Activated T-cell treated with anti-CD3 and anti-CD28 coated beads, Interleukin-2, amount 50 U/mL, for 1 hour (primary cell): Measurements from ENCODE around the gene CMTM5.

Experiments used
- DNase-seq: peaks from one replicate; pipeline ENCODE4 v3.0.0-alpha.2; 2020

The CMTM5 gene, protein sequence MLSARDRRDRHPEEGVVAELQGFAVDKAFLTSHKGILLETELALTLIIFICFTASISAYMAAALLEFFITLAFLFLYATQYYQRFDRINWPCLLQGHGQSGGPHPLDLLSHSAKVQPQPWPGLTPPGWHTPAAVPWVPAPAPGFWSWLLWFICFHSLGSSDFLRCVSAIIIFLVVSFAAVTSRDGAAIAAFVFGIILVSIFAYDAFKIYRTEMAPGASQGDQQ

DNA sequence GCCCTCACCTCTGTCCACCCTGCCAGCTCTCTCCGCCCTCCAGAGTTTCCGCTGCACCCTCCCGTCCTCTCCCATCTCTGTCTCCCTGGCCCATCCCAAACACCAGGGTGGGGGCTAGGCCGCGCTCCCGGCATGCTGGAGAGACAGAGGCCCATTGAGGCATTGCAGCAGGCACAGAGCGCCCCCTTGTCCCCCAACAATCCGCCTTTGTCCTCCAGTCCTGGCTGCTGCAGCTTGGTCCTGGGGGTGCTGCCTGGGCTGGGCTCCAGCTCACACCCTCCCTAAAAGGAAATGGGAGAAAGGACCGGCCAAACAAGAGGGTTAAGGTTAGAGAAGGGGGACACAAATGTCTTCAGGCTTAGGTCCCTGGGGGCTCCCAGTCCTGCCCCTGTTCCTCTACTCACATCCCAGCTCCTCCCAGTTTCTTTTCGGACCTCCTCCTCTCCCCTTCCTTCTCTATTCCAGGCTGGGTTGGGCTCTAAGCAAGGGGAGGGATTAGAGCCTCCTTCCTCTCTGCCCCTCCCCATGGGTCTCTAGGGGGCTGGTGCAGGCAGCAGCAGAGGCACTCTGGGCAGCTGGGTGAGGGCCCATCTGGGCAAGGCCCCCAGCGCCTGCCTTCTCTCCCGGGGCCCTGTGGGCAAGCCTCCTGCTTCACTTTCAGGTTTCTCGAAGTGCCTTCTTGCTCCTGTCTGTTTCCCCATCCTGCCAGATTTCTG, at the start of gene CMTM5:
CMTM5 (plus strand) TSS at position 565 of the 716 bp plus-strand sequence. CDS start 206 bp downstream, outside the sequence.
- DNase-seq, result no peak

DNA sequence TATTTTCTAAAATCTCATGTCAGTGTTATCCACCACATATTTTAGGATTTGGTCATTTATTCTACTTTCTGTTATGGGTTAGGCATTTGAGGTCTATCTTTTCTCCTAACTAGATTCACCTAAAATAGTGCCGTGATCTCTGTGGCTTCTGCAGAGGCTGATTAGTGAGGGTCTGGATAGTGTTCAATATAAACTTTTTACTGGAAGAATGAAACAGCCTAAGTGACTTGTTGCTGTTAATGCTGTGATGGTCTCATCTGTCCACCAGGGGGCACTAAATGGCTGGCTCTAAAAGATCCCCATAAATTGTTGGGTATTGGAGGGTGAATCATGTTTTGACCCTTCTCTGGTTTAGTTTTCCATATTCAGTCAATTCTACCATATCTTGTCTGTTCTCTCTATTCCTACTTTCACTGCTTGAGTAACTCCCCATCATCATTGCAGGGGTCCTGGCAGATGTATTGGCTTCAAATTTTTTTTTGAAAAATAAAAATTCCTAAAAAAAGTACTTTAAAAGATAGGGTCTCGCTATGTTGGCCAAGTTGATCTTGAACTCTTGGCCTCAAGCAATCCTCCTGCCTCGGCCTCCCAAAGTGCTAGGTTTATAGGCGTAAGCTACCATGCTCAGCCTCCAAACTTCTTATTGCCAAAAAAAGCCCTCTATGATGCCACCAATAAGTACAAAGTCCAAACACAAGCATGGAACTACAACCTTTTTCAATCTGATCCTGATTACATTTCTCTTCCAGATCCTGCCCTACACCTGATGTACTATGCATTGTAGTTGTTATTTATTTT, 48.7 kb upstream of the CMTM5 start:
- DNase-seq, result peak; percentile 44

DNA sequence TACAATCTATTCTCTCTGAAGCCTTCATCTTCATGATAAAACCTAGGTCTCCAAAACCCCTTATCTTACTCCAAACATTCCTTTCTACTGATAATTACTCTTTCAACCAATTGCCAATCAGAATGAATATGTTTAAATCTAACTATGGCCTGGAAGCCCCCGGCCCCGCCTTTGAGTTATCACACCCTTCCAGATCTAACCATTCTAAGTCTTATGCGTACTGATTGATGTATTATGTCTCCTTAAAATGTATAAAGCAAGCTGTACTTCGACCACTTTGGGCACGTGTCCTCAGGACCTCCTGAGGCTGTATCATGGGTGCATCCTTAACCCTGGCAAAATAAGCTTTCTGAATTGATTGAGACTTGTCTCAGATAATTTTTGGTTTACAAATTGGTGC, 41.2 kb upstream of the CMTM5 start:
- no peak for DNase-seq

- DNase-seq, result no peak
These were observed 37.2 kb upstream of the CMTM5 start for GRCh38 chr14:23339506-23340268.

DNA sequence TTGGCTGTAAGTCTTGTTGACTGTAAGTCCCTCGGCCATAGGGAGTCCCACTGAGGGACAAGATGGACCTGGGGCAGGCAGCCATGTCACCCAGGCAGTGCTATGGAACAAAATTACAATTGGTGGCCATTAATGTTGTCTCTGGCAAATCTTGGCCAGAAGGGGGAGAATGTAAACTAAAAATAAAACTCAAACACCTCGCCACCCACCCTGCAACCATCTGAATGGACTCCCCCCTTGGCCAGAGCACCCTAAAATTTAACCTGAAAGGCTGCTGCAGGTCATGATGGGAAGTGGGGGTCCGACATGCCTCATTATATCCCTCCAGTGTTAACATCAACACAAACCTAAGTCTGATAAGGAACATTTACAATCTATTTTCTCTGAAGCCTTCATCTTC, 32.4 kb upstream of the CMTM5 start:
- DNase-seq, result no peak

- no peak for DNase-seq
These were observed 30.7 kb upstream of the CMTM5 start for GRCh38 chr14:23345987-23346692.

- DNase-seq, result no peak
These were observed 30.0 kb upstream of the CMTM5 start for GRCh38 chr14:23346693-23347405.

DNA sequence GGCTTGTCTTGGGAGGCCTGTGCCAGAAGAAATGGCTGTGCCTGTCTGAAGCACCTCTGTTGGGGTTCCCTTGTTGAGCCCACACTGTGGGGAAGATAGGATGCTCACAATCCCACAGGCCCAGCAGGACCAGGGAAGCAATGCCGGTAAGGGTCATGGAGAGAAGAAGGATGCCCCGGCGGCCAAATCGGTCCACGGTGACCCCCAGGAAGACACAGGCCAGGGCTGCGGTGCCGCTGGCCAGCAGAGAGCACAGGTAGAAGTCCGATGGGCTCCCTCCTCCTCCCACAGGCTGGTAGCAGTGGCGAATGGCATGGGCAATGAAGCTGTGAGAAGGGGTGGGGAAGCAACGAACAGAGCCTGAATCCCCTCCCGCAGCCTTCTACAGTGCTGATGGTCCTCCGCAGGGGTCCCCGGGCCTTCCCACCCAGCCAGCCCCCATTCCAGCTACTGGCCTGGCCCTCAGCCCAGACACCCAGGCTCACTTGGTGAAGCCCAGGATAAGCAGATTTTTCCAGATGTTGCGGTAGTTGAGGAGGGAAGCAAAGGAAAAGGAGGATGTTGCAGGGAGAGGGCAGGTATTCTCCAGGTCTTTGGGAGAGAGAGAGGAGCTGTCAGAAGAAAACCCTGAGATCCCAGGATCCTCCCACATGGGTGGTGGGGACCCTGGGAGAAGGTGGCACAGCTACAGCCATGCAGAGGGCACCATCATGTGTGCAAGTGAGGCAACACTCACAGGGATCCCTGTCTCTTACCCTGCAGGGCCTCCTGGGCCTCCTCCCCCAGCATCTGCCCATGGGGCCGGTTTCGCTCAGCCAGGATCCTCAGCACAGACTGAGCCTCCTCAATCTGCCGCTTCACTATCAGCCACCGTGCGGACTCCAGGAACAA, 29.2 kb upstream of the CMTM5 start:
- no peak for DNase-seq

DNA sequence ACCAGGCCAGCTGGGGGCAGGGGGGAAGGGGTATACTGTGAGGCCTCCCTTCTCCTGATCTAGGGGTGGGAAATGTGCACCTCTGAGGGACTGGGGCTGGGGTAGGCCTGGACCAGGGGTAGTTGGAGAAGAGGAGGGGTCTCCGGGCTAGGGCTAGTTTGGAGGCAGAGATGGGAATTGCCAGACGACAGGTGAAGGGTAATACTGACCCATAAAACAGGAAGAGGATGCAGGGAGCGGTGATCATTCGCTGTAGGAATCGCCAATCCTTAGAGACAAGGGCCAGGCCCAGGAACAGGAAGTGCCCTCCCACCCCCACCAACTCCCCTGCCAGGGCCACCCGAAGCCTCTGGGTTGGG, 28.6 kb upstream of the CMTM5 start:
- DNase-seq, result no peak

GRCh38 chr14:23349156-23349845, 27.5 kb upstream of the CMTM5 start:
- DNase-seq, result no peak

- peak; percentile 25 for DNase-seq
These were observed 25.0 kb upstream of the CMTM5 start for GRCh38 chr14:23351681-23352505.

DNA sequence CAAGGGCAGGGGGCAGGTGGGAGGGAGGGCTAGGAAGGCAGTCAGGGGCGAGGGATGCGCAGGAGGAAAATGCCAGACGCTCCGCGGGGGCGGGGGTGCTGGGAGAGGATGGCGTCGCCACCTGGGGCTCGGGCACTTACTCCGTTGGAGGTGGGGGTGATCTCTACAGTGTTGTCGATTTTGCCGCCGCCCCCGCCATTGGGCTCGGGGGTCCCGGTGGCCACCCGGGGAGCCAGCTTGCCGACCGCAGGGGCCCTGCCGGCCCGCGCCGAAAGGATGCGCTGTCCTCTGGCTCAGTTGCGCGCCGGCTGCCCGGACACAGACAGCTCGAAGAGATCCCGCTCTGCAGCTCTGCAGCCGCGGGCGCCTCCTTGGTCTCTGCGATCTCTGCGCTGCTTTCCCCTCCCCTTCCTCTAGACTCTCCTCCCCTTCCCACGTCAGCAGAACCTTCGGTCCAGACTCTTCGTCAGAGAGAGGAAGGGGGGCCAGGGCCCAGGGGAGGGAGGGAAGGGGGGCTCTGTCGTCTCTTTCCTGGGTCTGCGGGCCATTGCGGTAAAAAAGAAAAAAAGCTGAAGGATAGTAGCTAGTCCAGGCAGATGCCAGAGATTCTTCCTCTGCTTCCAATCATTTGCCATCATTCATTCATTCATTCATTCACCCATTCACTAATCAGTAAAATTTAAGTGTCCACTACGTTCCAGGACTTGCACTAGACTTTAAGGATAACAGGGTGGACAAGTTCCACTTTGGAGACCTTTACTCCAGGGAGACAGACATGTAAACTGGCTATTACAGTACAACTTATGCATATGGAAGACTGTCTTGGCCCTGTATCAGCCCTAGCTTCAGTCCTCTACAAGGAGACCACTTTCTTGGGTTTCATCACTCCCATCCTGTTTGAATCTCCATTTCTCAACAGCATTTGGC, 24.1 kb upstream of the CMTM5 start, which contains the start of gene SLC22A17:
SLC22A17 (minus strand) TSS at position 382 of the 927 bp plus-strand sequence.
- peak; percentile 70 for DNase-seq

DNA sequence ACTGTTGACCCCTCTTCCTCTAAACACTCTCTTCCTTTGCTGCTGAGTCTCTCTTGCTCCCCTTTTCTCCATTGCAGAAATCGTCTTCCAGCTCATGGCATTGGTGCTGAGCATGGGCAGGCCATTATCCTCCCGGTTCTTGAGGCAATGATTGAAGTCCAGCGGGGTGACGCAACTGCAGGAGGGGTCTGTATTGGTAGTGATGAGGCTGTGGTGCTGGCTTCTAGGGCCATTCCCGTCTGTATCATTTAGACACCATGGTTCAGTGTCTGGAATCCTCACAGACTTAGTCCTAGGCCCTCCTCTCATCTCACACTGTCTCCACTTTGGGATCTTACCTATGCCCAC, 23.4 kb upstream of the CMTM5 start:
- DNase-seq, result no peak

- no peak for DNase-seq
These were observed 21.9 kb upstream of the CMTM5 start for GRCh38 chr14:23354990-23355389.

- DNase-seq, result no peak
These were observed 20.9 kb upstream of the CMTM5 start for GRCh38 chr14:23355871-23356435.

GRCh38 chr14:23356662-23357061, 20.2 kb upstream of the CMTM5 start:
- DNase-seq, result no peak

DNA sequence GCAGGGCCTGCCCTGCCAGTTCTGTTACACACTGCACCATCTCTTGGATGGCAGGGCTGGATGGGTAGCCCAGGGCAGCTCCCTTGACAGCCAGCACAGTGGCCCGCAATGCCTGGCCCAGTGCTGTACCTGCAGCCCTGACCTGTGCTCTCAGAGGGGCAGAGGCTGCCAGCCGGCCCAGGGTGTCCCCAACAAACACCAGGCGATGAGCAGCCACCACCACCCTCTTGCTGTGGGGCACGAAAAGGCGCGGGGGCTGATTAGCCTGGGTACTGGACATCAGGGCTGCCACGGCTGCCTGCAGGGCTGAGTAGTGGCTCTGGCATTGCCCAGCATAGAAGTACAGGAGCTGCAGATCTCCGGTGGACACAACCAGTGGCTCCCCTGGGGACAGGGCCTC, 19.6 kb upstream of the CMTM5 start:
- no peak for DNase-seq

GRCh38 chr14:23358042-23358441, 18.8 kb upstream of the CMTM5 start:
- no peak for DNase-seq
